Thoracic aorta endothelial cell (primary cell): ENCODE results near the gene OR4D1. TPM values are rescaled to one million over a fixed set of nuclear protein-coding genes. Genes with fewer than 3 reads are reported as not detected.

ENCODE experiments used
- total RNA-seq: library from RNA; depleted of rRNA; stranded (reverse); fragments of >200 nt; gene quantifications from 2 replicates; pipeline ENCODE4 v1.2.3, GENCODE V29; 2012

Gene OR4D1
- total RNA-seq = not detected in 2 replicates

DNA sequence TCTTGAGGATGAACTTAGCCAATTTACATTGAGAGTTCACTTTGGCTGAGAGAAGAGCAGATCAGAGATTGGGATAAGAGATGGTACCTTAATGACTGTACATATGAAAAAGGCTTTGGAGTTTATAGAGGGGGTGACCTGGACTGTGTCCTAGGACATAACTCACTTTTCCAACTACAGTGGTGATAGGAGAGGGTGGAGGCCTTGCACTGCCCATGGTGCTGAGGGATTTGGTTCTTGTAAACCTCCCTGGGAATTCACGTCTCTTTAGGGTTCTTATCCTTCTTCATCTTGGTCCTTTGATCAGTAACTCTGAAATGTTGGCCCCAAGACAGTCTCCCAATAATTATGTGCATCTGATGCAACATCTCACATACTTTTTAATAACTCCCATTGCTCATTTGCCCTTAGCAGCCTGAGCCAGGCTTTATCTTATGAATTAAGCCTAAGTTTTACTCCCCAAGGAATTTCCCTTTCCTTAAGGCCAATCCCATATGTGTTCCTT, at the start of gene OR4D1:
TSS of gene OR4D1 (plus strand) at position 455 of the 505 bp plus-strand sequence. CDS start 6,770 bp downstream, outside the sequence.

DNA sequence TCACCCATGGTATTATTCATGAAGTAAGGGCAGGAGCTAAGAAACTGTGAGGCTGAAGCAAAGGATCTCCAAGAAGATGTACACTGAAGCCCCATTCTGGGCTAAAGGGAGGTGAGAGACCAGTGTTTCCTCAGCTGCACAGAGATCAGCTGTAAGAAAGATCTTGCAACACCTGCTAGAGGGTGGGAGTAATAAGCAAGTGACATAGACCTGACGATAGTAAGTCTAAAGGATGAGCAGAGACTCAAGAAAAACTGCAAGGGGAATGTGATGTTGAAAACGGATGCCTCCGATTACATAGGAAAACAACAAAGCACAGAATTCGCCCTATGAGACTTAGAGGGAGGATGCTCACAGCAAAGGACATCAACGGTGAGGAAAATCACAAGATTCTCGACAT, 18.5 kb downstream of the OR4D1 start, which contains the start of gene OR4D2:
TSS of gene OR4D2 (plus strand) at position 301 of the 400 bp plus-strand sequence. CDS start 2,674 bp downstream, outside the sequence.

DNA sequence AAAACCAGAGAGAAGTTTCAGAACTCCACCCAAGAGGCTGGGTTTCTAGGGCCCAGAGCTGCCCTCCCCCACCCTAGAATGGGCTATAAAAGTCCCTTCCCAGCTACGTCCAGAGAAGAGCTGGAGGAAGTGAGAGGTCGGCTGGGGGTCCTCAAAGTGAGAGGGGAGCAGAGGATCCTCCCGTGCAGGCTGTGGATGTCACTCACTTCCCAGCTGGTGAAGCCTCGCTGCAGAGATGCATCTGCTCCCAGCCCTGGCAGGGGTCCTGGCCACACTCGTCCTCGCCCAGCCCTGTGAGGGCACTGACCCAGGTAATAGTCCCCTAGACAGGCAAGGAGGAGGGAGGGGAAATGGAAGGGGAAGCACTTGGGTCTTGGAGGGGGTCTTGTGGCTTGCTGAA, 44.4 kb downstream of the OR4D1 start, which contains the start of gene EPX:
TSS of gene EPX (plus strand) at position 115 of the 400 bp plus-strand sequence. CDS start at position 236, 121 bp downstream.

Other genes starting within 250 kb of the OR4D1 start
- gene CUEDC1, start 193.0 kb upstream of the OR4D1 start, total RNA-seq = 12.1 and 12.5 TPM in 2 replicates
- gene VEZF1, start 160.1 kb upstream of the OR4D1 start, total RNA-seq = 42.3 and 69.2 TPM in 2 replicates
- 524 and 537 TPM in 2 replicates for gene SRSF1, start 141.1 kb upstream of the OR4D1 start, total RNA-seq
- 12.9 and 14.9 TPM in 2 replicates for gene DYNLL2, start 65.0 kb upstream of the OR4D1 start, total RNA-seq
- not detected in 2 replicates for gene OR4D2, start 18.6 kb downstream of the OR4D1 start, total RNA-seq
- gene EPX, start 44.3 kb downstream of the OR4D1 start, total RNA-seq = not detected in 2 replicates
- 9.4 and 11.2 TPM in 2 replicates for gene MKS1, start 70.9 kb downstream of the OR4D1 start, total RNA-seq
- not detected in 2 replicates for gene LPO, start 90.2 kb downstream of the OR4D1 start, total RNA-seq
- gene MPO, start 132.6 kb downstream of the OR4D1 start, total RNA-seq = not detected in 2 replicates
- gene TSPOAP1, start 180.4 kb downstream of the OR4D1 start, total RNA-seq = not detected in 2 replicates
- 35.8 and 39.2 TPM in 2 replicates for gene SUPT4H1, start 203.8 kb downstream of the OR4D1 start, total RNA-seq